ENCODE measurements around the gene AXIN2. TPM values are rescaled to one million over a fixed set of nuclear protein-coding genes. Genes with fewer than 3 reads are reported as not detected.

The AXIN2 gene
- total RNA-seq, 1 experiment from 2014 or later = 2.4 TPM

DNA sequence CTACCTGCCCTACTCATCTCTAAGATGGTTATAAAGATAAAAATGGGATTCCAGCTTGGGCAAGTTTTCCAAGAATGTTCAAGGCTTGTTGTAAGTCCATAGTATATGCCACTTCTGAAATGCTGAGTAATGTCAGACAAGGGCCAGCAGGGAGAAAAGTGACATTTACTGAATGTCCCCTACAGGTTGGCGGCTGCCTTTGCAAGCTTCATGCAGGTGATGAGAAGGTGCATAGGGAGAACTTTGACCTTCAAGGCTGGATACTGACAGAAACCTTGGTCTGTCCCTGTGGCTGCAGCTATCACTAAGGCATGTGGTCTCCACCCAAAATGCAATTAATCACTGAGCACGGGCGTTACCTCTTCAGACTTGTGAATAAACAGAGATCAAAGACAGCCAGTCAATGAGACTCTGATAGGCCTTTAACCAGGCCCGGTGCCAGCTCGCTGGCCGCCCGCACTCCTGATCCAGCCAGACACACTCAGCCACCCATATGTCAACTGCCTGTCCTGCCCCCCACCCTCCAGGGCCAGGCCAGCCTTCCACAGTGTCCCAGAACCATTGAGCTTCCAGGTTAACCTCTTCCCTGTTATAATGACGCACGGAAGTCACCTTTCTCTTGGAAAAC, 26.8 kb upstream of the AXIN2 start:
- in situ Hi-C loops (cut with HindIII; ENCODE audit: low pct_unique_long_range_greater_than_20kb, low sequenced_read_pairs) = no loop called here
- POLR2A ChIA-PET = no interaction called here
- no TSS peak for BruUV-seq (replicated peaks)
- no peaks in the 10 kb centered on the region for H3K4me1 ChIP-seq (ENCODE audit: control insufficient read depth, insufficient read depth, low read length)
- no peak for ATAC-seq
- intact Hi-C loops (cut with micrococcal nuclease; ENCODE audit: unreplicated experiment) = no loop called here
- TF ChIP-seq POLR2AphosphoS5 (IDR thresholded peaks at IDR 0.05; ENCODE audit: low read depth, low read length) (no peak), REST (IDR thresholded peaks at IDR 0.05; ENCODE audit: insufficient read depth in 1 of 2, low read depth in 2 of 2, low read length in 1 of 2) (no peak)
- TF ChIP-seq, protein P1, sequence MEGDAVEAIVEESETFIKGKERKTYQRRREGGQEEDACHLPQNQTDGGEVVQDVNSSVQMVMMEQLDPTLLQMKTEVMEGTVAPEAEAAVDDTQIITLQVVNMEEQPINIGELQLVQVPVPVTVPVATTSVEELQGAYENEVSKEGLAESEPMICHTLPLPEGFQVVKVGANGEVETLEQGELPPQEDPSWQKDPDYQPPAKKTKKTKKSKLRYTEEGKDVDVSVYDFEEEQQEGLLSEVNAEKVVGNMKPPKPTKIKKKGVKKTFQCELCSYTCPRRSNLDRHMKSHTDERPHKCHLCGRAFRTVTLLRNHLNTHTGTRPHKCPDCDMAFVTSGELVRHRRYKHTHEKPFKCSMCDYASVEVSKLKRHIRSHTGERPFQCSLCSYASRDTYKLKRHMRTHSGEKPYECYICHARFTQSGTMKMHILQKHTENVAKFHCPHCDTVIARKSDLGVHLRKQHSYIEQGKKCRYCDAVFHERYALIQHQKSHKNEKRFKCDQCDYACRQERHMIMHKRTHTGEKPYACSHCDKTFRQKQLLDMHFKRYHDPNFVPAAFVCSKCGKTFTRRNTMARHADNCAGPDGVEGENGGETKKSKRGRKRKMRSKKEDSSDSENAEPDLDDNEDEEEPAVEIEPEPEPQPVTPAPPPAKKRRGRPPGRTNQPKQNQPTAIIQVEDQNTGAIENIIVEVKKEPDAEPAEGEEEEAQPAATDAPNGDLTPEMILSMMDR (IDR thresholded peaks at IDR 0.05) = no peak
- H3K36me3 ChIP-seq (ENCODE audit: control insufficient read depth, insufficient read depth, low read length) = no peaks in the 10 kb centered on the region
- no peaks in the 10 kb centered on the region for H3K27me3 ChIP-seq (ENCODE audit: control insufficient read depth, insufficient read depth, low read length)
- no peak overlapping the region for H3K4me3 ChIP-seq (ENCODE audit: low read depth in 2 of 2, low read length in 2 of 2)
- CTCF ChIA-PET = no interaction called here
- H3K27ac ChIP-seq (ENCODE audit: low read length) = no peak overlapping the region
- H3K9me3 ChIP-seq (ENCODE audit: control insufficient read depth, insufficient read depth, low read depth, low read length) = no peaks in the 10 kb centered on the region
- DNase-seq (ENCODE audit: low read depth, low spot score) = no peak

GRCh38 chr17:65587534-65588180, 26.2 kb upstream of the AXIN2 start:
- in situ Hi-C loops (cut with HindIII; ENCODE audit: low pct_unique_long_range_greater_than_20kb, low sequenced_read_pairs) = no loop called here
- intact Hi-C loops (cut with micrococcal nuclease; ENCODE audit: unreplicated experiment) = no loop called here
- ATAC-seq = no peak

More at GRCh38 chr17:65587534-65588180, 26.2 kb upstream of the AXIN2 start:
- ChIA-PET CTCF (no interaction called here), POLR2A (no interaction called here)
- no TSS peak for BruUV-seq (replicated peaks)
- Histone ChIP-seq H3K27ac (ENCODE audit: low read length) (no peak overlapping the region), H3K4me1 (ENCODE audit: control insufficient read depth, insufficient read depth, low read length) (no peaks in the 10 kb centered on the region), H3K9me3 (ENCODE audit: control insufficient read depth, insufficient read depth, low read depth, low read length) (no peaks in the 10 kb centered on the region), H3K36me3 (ENCODE audit: control insufficient read depth, insufficient read depth, low read length) (no peaks in the 10 kb centered on the region), H3K27me3 (ENCODE audit: control insufficient read depth, insufficient read depth, low read length) (no peaks in the 10 kb centered on the region), H3K4me3 (ENCODE audit: low read depth in 2 of 2, low read length in 2 of 2) (no peak overlapping the region)
- DNase-seq (ENCODE audit: low read depth, low spot score) = no peak
- TF ChIP-seq, protein P1 (IDR thresholded peaks at IDR 0.05) = no peak
- TF ChIP-seq POLR2AphosphoS5 (IDR thresholded peaks at IDR 0.05; ENCODE audit: low read depth, low read length) (no peak), SIN3A (IDR thresholded peaks at IDR 0.05; ENCODE audit: borderline replicate concordance, insufficient read depth, low read depth, low read length) (no peak), TCF7L2 (IDR thresholded peaks at IDR 0.05; ENCODE audit: low read depth, low read length) (no peak), REST (IDR thresholded peaks at IDR 0.05; ENCODE audit: insufficient read depth in 1 of 2, low read depth in 2 of 2, low read length in 1 of 2) (no peak)
